Kidney epithelial cell (primary cell): ENCODE results near the gene RAB23. TPM values are rescaled to one million over a fixed set of nuclear protein-coding genes. Genes with fewer than 3 reads are reported as not detected.

Experiments used
- DNase-seq: peaks from one replicate; pipeline ENCODE4 v3.0.0-alpha.2; 2010; ENCODE audit warnings: low read depth
- H3K27me3 ChIP-seq: 2 replicates; pipeline ENCODE4 v1.6.0; 2011; ENCODE audit warnings: low read length; ENCODE audit not compliant: control insufficient read depth, insufficient read depth
- H3K36me3 ChIP-seq: 2 replicates; pipeline ENCODE4 v1.5.1; 2011; ENCODE audit warnings: low read length; ENCODE audit not compliant: control insufficient read depth, insufficient read depth
- H3K4me3 ChIP-seq: 2 replicates; pipeline ENCODE4 v1.5.1; 2011; ENCODE audit warnings: low read depth, mild to moderate bottlenecking, control low read depth, low read length
- CTCF ChIP-seq: IDR thresholded peaks from 2 replicates; pipeline ENCODE4 v1.5.1; 2011; ENCODE audit warnings: mild to moderate bottlenecking, moderate library complexity, low read length, control low read depth, inconsistent platforms; ENCODE audit not compliant: insufficient read depth, poor library complexity, severe bottlenecking
- total RNA-seq: library from RNA; depleted of rRNA; stranded (reverse); fragments of >200 nt; gene quantifications from 2 replicates; pipeline ENCODE4 v1.2.3, GENCODE V29; 2015

RAB23 gene
- total RNA-seq, 1 donor from 2014 or later, result 21.5 TPM

- TF ChIP-seq CTCF, result peak; percentile 21
- no peaks in the 10 kb centered on the region for H3K36me3 ChIP-seq
- no peak for DNase-seq
Observed at GRCh38 chr6:57190140-57190539, 32.0 kb downstream of the RAB23 start.

GRCh38 chr6:57183336-57183735 is 38.8 kb downstream of the RAB23 start:
- no peak for DNase-seq
- Histone ChIP-seq H3K27me3 (no peaks in the 10 kb centered on the region), H3K4me3 (no peak overlapping the region), H3K36me3 (peaks cover 2% of the 10 kb centered on the region)
- no peak for TF ChIP-seq CTCF

More at GRCh38 chr6:57190140-57190539, 32.0 kb downstream of the RAB23 start:
- Histone ChIP-seq H3K27me3 (no peaks in the 10 kb centered on the region), H3K4me3 (no peak overlapping the region)

- H3K27me3 ChIP-seq, result no peaks in the 10 kb centered on the region
- no peak overlapping the region for H3K4me3 ChIP-seq
- H3K36me3 ChIP-seq, result peaks cover 2% of the 10 kb centered on the region
- no peak for TF ChIP-seq CTCF
- no peak for DNase-seq
Observed at GRCh38 chr6:57182017-57182432, 40.1 kb downstream of the RAB23 start.

GRCh38 chr6:57180596-57180995 is 41.5 kb downstream of the RAB23 start:
- Histone ChIP-seq H3K36me3 (peaks cover 2% of the 10 kb centered on the region), H3K27me3 (no peaks in the 10 kb centered on the region), H3K4me3 (no peak overlapping the region)
- TF ChIP-seq CTCF, result no peak
- DNase-seq, result no peak

GRCh38 chr6:57177545-57178265 is 44.4 kb downstream of the RAB23 start:
- TF ChIP-seq CTCF, result no peak
- H3K4me3 ChIP-seq, result no peak overlapping the region
- no peaks in the 10 kb centered on the region for H3K27me3 ChIP-seq
- peaks cover 2% of the 10 kb centered on the region for H3K36me3 ChIP-seq
- no peak for DNase-seq

- no peak for DNase-seq
- no peaks in the 10 kb centered on the region for H3K27me3 ChIP-seq
- H3K36me3 ChIP-seq, result no peaks in the 10 kb centered on the region
- TF ChIP-seq CTCF, result no peak
- H3K4me3 ChIP-seq, result no peak overlapping the region
Observed at GRCh38 chr6:57174511-57174907, 47.6 kb downstream of the RAB23 start.
